Left kidney (tissue), 2 donors: ENCODE data around the gene MTTP. TPM values are rescaled to one million over a fixed set of nuclear protein-coding genes. Genes with fewer than 3 reads are reported as not detected.

ENCODE experiments used
- DNase-seq: peaks from one replicate; pipeline ENCODE4 v3.0.0-alpha.2; 2013
- polyA plus RNA-seq: library from polyadenylated mRNA; unstranded; fragments of 120-200 nt; gene quantifications from one replicate; pipeline ENCODE4 v1.2.1, GENCODE V29; 2013; ENCODE audit not compliant: insufficient read length

MTTP gene
- polyA plus RNA-seq, 1 donor: 13.7 TPM

- no peak for DNase-seq
Measured at GRCh38 chr4:99669084-99669483, 94.5 kb downstream of the MTTP start.

GRCh38 chr4:99670409-99671073 is 95.9 kb downstream of the MTTP start:
- DNase-seq: no peak

Other genes starting within 250 kb of the MTTP start
- gene ADH1C, start 222.1 kb upstream of the MTTP start, polyA plus RNA-seq: 77.4 TPM
- not detected for gene ADH7, start 139.5 kb upstream of the MTTP start, polyA plus RNA-seq
- gene C4orf17, start 63.8 kb upstream of the MTTP start, polyA plus RNA-seq: 0.37 TPM
- gene TRMT10A, start 10.8 kb upstream of the MTTP start, polyA plus RNA-seq: 17.5 TPM
- 1.1 TPM for gene C4orf54, start 83.0 kb downstream of the MTTP start, polyA plus RNA-seq
- 1.1 TPM for gene DAPP1, start 242.0 kb downstream of the MTTP start, polyA plus RNA-seq